ENCODE data around the gene SEPHS1.

The SEPHS1 gene

DNA sequence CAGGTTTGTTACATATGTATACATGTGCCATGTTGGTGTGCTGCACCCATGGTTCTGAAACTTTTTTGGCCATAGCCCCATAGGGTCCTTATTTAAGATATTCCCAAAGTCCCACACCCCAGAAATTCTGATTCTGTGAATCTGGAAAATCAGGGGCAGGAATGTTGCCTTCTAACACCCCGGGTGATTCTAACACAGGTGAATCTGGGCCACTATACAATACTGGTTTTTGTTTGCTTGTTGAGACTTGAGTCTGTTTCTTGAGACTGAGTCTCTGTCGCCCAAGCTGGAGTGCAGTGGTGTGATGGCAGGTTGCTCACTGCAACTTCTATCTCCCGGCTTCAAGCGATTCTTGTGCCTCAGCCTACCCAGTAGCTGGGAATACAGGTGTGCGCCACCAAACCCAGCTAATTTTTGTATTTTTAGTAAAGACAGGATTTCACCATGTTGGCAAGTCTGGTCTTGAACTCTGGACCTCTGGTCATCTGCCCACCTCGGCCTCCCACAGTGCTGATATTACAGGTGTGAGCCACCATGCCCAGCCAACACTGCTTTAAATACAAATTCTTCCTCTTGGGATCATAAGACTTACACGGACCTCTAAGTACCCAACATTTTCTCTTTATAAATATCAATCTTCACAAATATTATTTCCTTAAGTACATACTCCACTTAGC, 31.3 kb downstream of the SEPHS1 start:
- no peak overlapping the region for H3K4me3 ChIP-seq

DNA sequence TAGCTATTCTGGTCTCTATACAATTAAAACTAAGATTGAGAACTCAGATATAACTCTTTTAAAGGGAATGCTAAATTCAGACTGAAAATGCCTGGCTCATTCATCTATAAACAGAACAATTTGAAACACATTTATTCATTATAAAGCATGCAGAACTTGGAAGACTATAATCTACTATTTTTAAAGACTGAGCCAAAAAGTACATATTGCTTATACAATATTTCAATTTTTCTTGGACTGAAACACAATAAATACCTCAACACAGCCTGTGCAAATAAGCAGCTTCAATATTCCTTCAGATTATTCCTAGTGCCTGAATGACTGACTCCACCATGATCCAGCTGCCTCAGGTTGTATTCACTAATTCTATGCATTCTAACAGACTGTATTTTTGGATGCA, 32.7 kb downstream of the SEPHS1 start:
- Histone ChIP-seq H3K27ac (no peak overlapping the region), H3K4me3 (no peak overlapping the region)
- DNase-seq (ENCODE audit: low spot score): no peak
- TF ChIP-seq, protein P1, sequence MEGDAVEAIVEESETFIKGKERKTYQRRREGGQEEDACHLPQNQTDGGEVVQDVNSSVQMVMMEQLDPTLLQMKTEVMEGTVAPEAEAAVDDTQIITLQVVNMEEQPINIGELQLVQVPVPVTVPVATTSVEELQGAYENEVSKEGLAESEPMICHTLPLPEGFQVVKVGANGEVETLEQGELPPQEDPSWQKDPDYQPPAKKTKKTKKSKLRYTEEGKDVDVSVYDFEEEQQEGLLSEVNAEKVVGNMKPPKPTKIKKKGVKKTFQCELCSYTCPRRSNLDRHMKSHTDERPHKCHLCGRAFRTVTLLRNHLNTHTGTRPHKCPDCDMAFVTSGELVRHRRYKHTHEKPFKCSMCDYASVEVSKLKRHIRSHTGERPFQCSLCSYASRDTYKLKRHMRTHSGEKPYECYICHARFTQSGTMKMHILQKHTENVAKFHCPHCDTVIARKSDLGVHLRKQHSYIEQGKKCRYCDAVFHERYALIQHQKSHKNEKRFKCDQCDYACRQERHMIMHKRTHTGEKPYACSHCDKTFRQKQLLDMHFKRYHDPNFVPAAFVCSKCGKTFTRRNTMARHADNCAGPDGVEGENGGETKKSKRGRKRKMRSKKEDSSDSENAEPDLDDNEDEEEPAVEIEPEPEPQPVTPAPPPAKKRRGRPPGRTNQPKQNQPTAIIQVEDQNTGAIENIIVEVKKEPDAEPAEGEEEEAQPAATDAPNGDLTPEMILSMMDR (IDR thresholded peaks at IDR 0.05): no peak

More for the DNA sequence above, 31.3 kb downstream of the SEPHS1 start:
- no peak overlapping the region for H3K27ac ChIP-seq
- DNase-seq (ENCODE audit: low spot score): no peak
- TF ChIP-seq, protein P1 (IDR thresholded peaks at IDR 0.05): no peak

DNA sequence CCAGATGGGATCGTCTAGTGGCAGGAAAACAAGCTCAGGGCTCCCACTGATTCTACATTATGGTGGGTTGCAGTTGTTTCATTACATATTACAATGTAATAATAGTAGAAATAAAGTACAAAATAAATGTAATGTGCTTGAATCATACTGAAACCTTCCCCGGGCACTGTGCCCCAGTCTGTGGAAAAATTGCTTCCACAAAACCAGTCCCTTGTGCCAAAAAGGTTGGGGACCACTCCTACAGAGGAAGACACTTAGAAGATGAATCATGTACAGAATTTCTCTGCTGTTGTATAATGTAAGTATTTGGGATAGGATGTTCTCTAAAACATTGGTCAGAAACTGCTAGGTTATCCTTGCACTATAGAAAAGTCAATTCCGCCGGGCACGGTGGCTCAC, 36.9 kb downstream of the SEPHS1 start:
- no peak overlapping the region for H3K4me3 ChIP-seq
- TF ChIP-seq, protein P1 (IDR thresholded peaks at IDR 0.05): no peak
- no peak for DNase-seq (ENCODE audit: low spot score)
- H3K27ac ChIP-seq: no peak overlapping the region

DNA sequence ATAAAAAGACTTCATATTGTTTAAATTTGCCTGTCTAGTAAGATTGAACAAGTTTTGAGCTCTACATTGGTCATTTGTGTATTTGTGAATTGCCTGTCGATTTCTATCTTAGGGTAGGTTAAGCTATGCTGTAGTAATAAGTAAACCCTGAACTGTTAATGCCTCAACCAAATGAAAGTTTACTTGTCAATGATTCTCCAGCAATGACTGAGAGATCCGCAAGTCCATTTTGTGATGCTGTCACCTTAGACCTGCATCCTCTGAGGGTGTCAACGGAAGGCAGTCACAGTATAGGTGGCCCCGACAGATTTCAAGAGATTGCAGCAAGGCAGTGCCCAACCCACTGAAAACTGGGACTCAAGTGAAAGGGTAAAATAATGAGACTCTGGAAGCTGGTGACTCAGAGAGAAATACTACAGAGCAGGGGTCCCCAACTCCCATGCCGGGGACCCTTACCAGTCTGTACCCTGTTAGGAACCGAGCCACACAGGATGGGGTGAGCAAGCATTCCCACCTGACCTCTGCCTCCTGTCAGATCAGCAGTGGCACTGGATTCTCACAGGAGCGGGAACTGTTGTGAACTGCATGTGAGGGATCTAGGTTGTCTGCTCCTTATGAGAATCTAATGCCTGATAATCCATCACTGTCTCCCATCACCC, 37.4 kb downstream of the SEPHS1 start:
- TF ChIP-seq, protein P1 (IDR thresholded peaks at IDR 0.05): no peak
- H3K4me3 ChIP-seq: no peak overlapping the region

DNA sequence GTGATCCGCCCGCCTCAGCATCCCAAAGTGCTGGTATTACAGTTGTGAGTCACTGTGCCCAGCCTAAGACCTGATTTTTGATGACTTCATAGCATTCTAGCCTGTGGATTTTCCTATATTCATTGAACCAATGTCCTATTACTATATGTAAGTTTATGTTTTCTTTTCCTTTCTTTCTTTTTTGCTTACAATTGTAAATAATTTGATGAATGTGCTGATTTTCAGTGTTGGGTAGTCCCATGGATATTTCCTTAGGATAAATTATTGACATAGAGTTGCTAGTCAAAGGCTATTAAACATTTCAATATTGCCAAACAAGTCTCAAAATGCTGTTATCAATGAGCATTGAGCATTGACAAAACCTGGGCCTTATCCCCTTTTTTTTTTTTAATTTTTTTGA, 38.3 kb downstream of the SEPHS1 start:
- no peak overlapping the region for H3K27ac ChIP-seq
- TF ChIP-seq, protein P1 (IDR thresholded peaks at IDR 0.05): no peak
- H3K4me3 ChIP-seq: no peak overlapping the region
- no peak for DNase-seq (ENCODE audit: low spot score)

More for the DNA sequence above, 37.4 kb downstream of the SEPHS1 start:
- no peak for DNase-seq (ENCODE audit: low spot score)
- no peak overlapping the region for H3K27ac ChIP-seq

DNA sequence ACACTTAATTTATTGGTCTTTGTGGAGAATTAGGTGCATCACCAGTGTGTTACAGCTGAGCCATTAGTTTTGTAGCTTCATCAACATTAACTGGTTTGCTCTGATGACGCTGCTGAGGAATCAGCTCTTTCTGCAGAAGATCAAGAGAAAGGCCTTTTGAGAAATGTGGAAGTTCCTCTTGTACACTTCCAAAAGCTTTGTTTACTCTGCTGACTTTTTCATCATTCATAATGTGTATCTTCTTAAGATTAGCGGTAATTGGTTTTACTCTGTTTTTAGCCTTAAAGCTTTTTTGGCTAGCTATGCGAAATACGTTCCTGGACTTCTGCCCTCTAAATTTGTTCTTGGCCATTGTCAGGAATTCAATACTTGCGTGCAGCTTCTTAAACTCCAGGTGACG, 40.0 kb downstream of the SEPHS1 start:
- Histone ChIP-seq H3K4me3 (no peak overlapping the region), H3K27ac (no peak overlapping the region)
- DNase-seq (ENCODE audit: low spot score): no peak
- TF ChIP-seq, protein P1 (IDR thresholded peaks at IDR 0.05): no peak

DNA sequence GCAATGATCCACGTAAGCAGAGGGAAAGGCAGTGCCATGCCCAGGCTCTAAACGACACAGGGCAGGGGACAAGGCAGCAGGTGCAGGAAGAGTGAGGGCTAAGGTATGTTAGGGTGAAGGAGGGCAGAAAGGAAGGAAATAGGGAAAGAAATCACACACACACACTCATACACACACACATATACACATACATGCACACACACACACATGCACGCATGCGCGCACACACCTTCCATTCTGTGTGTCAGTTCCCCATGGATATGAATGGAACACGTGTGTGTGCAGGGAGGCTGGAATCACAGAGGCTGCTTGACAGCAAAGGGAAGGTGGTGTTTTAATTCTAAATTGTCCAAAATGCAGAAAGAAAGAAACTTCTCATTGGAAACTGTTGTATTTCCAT, 42.0 kb downstream of the SEPHS1 start:
- no peak for DNase-seq (ENCODE audit: low spot score)
- no peak overlapping the region for H3K4me3 ChIP-seq
- TF ChIP-seq, protein P1 (IDR thresholded peaks at IDR 0.05): no peak
- no peak overlapping the region for H3K27ac ChIP-seq

All from coronary artery (tissue), 2 donors.